Testis (tissue), 2 donors: ENCODE measurements around the gene ZNF624.

Source experiments
- POLR2A ChIP-seq: fragments of 450-650 bp; IDR thresholded peaks from one replicate; pipeline ENCODE4 v1.6.1; 2017; ENCODE audit warnings: antibody characterized with exemption, mild to moderate bottlenecking, moderate library complexity
- TF ChIP-seq, protein P1 (sequence below), 3 experiments: fragments of 450-650 bp in 2 of 3; fragments of 200-600 bp in 1 of 3; sonication (generic) in 1 of 3; IDR thresholded peaks; one replicate each; pipeline ENCODE4 v1.5.1; 2016 to 2019; ENCODE audit warnings: antibody characterized with exemption in 3 of 3, mild to moderate bottlenecking in 2 of 3, moderate library complexity in 1 of 3

DNA sequence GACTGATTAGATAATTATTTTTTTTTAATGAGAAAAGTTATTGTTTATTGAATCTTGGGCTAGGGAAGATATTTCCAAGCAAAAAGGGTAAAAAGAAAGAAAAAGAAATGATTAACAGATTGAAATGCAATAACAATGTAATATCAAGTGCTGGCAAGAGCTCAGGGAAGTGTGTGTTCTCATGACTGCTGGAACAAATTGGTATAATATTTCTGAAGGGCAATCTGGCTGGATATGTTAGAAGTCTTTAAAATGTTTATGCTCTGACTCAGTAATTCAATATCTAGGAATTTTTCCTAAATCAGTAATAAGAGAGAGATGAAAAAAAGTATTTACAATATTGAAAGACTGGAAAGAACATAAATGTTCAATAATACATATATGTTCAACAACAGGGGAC is 7.6 kb upstream of the ZNF624 start:
- no peak for TF ChIP-seq POLR2A
- TF ChIP-seq, protein P1, sequence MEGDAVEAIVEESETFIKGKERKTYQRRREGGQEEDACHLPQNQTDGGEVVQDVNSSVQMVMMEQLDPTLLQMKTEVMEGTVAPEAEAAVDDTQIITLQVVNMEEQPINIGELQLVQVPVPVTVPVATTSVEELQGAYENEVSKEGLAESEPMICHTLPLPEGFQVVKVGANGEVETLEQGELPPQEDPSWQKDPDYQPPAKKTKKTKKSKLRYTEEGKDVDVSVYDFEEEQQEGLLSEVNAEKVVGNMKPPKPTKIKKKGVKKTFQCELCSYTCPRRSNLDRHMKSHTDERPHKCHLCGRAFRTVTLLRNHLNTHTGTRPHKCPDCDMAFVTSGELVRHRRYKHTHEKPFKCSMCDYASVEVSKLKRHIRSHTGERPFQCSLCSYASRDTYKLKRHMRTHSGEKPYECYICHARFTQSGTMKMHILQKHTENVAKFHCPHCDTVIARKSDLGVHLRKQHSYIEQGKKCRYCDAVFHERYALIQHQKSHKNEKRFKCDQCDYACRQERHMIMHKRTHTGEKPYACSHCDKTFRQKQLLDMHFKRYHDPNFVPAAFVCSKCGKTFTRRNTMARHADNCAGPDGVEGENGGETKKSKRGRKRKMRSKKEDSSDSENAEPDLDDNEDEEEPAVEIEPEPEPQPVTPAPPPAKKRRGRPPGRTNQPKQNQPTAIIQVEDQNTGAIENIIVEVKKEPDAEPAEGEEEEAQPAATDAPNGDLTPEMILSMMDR (IDR thresholded peaks at IDR 0.05): no peak
